H1 (cell line): ENCODE data around the gene FAM120B. TPM values are rescaled to one million over a fixed set of nuclear protein-coding genes. Genes with fewer than 3 reads are reported as not detected.
A peak's percentile ranks its signal among the peaks of the same experiment; 100 is the strongest.

Source experiments
- CTCF ChIA-PET: fragments of 300-600 bp; sonication (Branson Sonifier 250); formaldehyde crosslinking; loops from one replicate; lab custom pipeline; 2021; ENCODE audit not compliant: partially characterized antibody; lab: Charles Lee
- POLR2A ChIA-PET: fragments of 300-600 bp; sonication (Branson Sonifier 250); formaldehyde crosslinking; loops from one replicate; lab custom pipeline; 2021; ENCODE audit warnings: inconsistent platforms; ENCODE audit not compliant: partially characterized antibody; lab: Charles Lee
- DNase-seq, 2 experiments: peaks; one replicate each; pipeline versions ENCODE4 v3.0.0 to v3.0.0-alpha.2; 2010 to 2022; ENCODE audit warnings: low spot score in 2 of 2, low read depth in 1 of 2, mixed read lengths in 1 of 2
- FAIRE-seq: peaks from 2 replicates; lab custom pipeline; 2011; peaks lifted over from hg19 to GRCh38; lab: Jason Lieb, UNC
- H2AFZ ChIP-seq: 2 replicates; pipeline ENCODE4 v1.8.1; 2012; ENCODE audit warnings: low read length, inconsistent platforms
- H2AK5ac ChIP-seq: 2 replicates; pipeline ENCODE4 v1.6.1; 2013; ENCODE audit warnings: low read depth, low read length
- H2BK120ac ChIP-seq: replicated peaks from 2 replicates; pipeline ENCODE3; 2013; ENCODE audit warnings: low read depth, low read length, inconsistent platforms
- H2BK12ac ChIP-seq: 2 replicates; pipeline ENCODE4 v1.6.1; 2013; ENCODE audit warnings: low read depth, low read length
- H2BK15ac ChIP-seq: 2 replicates; pipeline ENCODE4 v1.6.1; 2013; ENCODE audit warnings: low read length
- H2BK20ac ChIP-seq: 2 replicates; pipeline ENCODE4 v1.6.1; 2013; ENCODE audit warnings: low read length
- H2BK5ac ChIP-seq: 2 replicates; pipeline ENCODE4 v1.6.1; 2013; ENCODE audit warnings: low read depth, low read length
- H3K14ac ChIP-seq: 2 replicates; pipeline ENCODE4 v1.6.1; 2013; ENCODE audit warnings: inconsistent platforms; ENCODE audit not compliant: insufficient read length
- H3K18ac ChIP-seq: 2 replicates; pipeline ENCODE4 v1.6.1; 2013; ENCODE audit warnings: low read length; ENCODE audit errors: extremely low read depth
- H3K23ac ChIP-seq: 2 replicates; pipeline ENCODE4 v1.6.1; 2013; ENCODE audit warnings: inconsistent platforms; ENCODE audit not compliant: insufficient read length
- H3K23me2 ChIP-seq: 2 replicates; pipeline ENCODE4 v1.6.1; 2013; ENCODE audit warnings: low read depth, low read length
- H3K27ac ChIP-seq: 2 replicates; pipeline ENCODE4 v1.6.1; 2011; ENCODE audit warnings: low read depth, low read length, inconsistent platforms
- H3K27me3 ChIP-seq, 4 experiments: replicated peaks in 1 of 4; 1 replicate in 1 of 4; 2 replicates in 3 of 4; pipeline versions ENCODE4 v1.6.1 to v1.8.1; 2011 to 2013; ENCODE audit warnings: low read length in 3 of 4, mild to moderate bottlenecking in 3 of 4, inconsistent platforms in 2 of 4, mixed read lengths in 2 of 4, moderate library complexity in 1 of 4; ENCODE audit not compliant: control insufficient read depth in 3 of 4, insufficient read depth in 3 of 4; ENCODE audit errors: extremely low read depth in 1 of 4
- H3K36me3 ChIP-seq, 4 experiments: 2 replicates each; pipeline versions ENCODE4 v1.6.1 to v1.8.1; 2011 to 2013; ENCODE audit warnings: mild to moderate bottlenecking in 4 of 4, low read length in 3 of 4, moderate library complexity in 2 of 4, control low read depth in 1 of 4, inconsistent platforms in 1 of 4; ENCODE audit not compliant: insufficient read depth in 4 of 4, control insufficient read depth in 2 of 4
- H3K4ac ChIP-seq: replicated peaks from 2 replicates; pipeline ENCODE3; 2013; ENCODE audit warnings: low read length, low read depth, mixed read lengths, inconsistent platforms; ENCODE audit not compliant: insufficient read length
- H3K4me1 ChIP-seq, 4 experiments: replicated peaks in 1 of 4; 1 replicate in 1 of 4; 2 replicates in 3 of 4; pipeline versions ENCODE4 v1.6.1 to v1.8.1; 2011 to 2013; ENCODE audit warnings: low read length in 3 of 4, inconsistent platforms in 2 of 4, mixed read lengths in 1 of 4; ENCODE audit not compliant: insufficient read depth in 4 of 4, control insufficient read depth in 3 of 4
- H3K4me2 ChIP-seq, 2 experiments: 2 replicates each; pipeline versions ENCODE4 v1.6.1 to v1.8.1; 2011 to 2013; ENCODE audit warnings: low read depth in 2 of 2, low read length in 2 of 2, control low read depth in 1 of 2, inconsistent platforms in 1 of 2, mild to moderate bottlenecking in 1 of 2; ENCODE audit not compliant: insufficient read depth in 1 of 2
- H3K4me3 ChIP-seq, 4 experiments: fragments of 200-600, 300-600 bp in 1 of 4; sonication (generic), shearing (Covaris generic), sonication (Bioruptor Twin) in 1 of 4; 2 replicates each; pipeline versions ENCODE4 v1.5.1 to v1.8.1; 2011 to 2016; ENCODE audit warnings: low read length in 4 of 4, low read depth in 3 of 4, control low read depth in 2 of 4, inconsistent platforms in 2 of 4, mild to moderate bottlenecking in 2 of 4, mixed read lengths in 1 of 4, moderate library complexity in 1 of 4; ENCODE audit not compliant: insufficient read depth in 2 of 4; ENCODE audit errors: extremely low read depth in 1 of 4
- H3K56ac ChIP-seq: replicated peaks from 2 replicates; pipeline ENCODE3; 2013; ENCODE audit warnings: low read depth, mild to moderate bottlenecking, mixed read lengths, low read length, inconsistent platforms; ENCODE audit not compliant: insufficient read length
- H3K79me1 ChIP-seq: 2 replicates; pipeline ENCODE4 v1.6.1; 2013; ENCODE audit warnings: low read depth, low read length, control low read depth
- H3K79me2 ChIP-seq, 2 experiments: 2 replicates each; pipeline versions ENCODE4 v1.6.1 to v1.8.1; 2012 to 2013; ENCODE audit warnings: low read length in 2 of 2, mild to moderate bottlenecking in 2 of 2, inconsistent platforms in 1 of 2; ENCODE audit not compliant: insufficient read depth in 2 of 2, control insufficient read depth in 1 of 2
- H3K9ac ChIP-seq, 4 experiments: replicated peaks in 1 of 4; 1 replicate in 1 of 4; 2 replicates in 3 of 4; pipeline versions ENCODE4 v1.6.1 to v1.8.1; 2011 to 2013; ENCODE audit warnings: low read depth in 3 of 4, low read length in 3 of 4, control low read depth in 2 of 4, mild to moderate bottlenecking in 2 of 4, moderate library complexity in 2 of 4, inconsistent platforms in 1 of 4; ENCODE audit errors: extremely low read depth in 1 of 4
- H3K9me3 ChIP-seq, 2 experiments: 2 replicates each; pipeline versions ENCODE4 v1.6.1 to v1.8.1; 2012 to 2013; ENCODE audit warnings: mild to moderate bottlenecking in 2 of 2, moderate library complexity in 2 of 2, control low read depth in 1 of 2, inconsistent platforms in 1 of 2, low read depth in 1 of 2, low read length in 1 of 2, mixed read lengths in 1 of 2; ENCODE audit not compliant: insufficient read depth in 2 of 2
- H4K20me1 ChIP-seq, 2 experiments: replicated peaks in 1 of 2; 2 replicates each; pipeline versions ENCODE3 to v1.8.1; 2011 to 2013; ENCODE audit warnings: inconsistent platforms in 2 of 2, low read length in 2 of 2, mild to moderate bottlenecking in 1 of 2; ENCODE audit not compliant: insufficient read depth in 2 of 2, control insufficient read depth in 1 of 2
- H4K5ac ChIP-seq: 2 replicates; pipeline ENCODE4 v1.6.1; 2013; ENCODE audit warnings: low read length, low read depth, mixed read lengths, inconsistent platforms; ENCODE audit not compliant: insufficient read length
- H4K8ac ChIP-seq: 2 replicates; pipeline ENCODE4 v1.8.0; 2013; ENCODE audit warnings: mild to moderate bottlenecking, moderate library complexity, low read length, inconsistent platforms; ENCODE audit not compliant: insufficient read depth; ENCODE audit errors: extremely low read depth
- H4K91ac ChIP-seq: replicated peaks from 2 replicates; pipeline ENCODE3; 2013; ENCODE audit warnings: low read length, mixed read lengths, inconsistent platforms; ENCODE audit not compliant: insufficient read length
- BACH1 ChIP-seq: IDR thresholded peaks from 2 replicates; pipeline ENCODE4 v1.6.1; 2012; ENCODE audit warnings: low read length, improper control_type of control experiment
- FOSL1 ChIP-seq: IDR thresholded peaks from 2 replicates; pipeline ENCODE4 v1.6.1; 2011; ENCODE audit warnings: mild to moderate bottlenecking, low read depth, low read length, moderate library complexity; ENCODE audit not compliant: insufficient read depth
- GABPA ChIP-seq: IDR thresholded peaks from 2 replicates; pipeline ENCODE4 v1.6.1; 2011; ENCODE audit warnings: mild to moderate bottlenecking, low read length, moderate library complexity, borderline replicate concordance; ENCODE audit not compliant: insufficient read depth
- KDM4A ChIP-seq: IDR thresholded peaks from one replicate; pipeline ENCODE4 v1.7.1; 2012; ENCODE audit warnings: low read depth, mild to moderate bottlenecking, moderate library complexity, low read length, inconsistent platforms; ENCODE audit not compliant: severe bottlenecking
- RBBP5 ChIP-seq: IDR thresholded peaks from 2 replicates; pipeline ENCODE4 v1.7.1; 2012; ENCODE audit warnings: low read depth, mild to moderate bottlenecking, inconsistent platforms, low read length, moderate library complexity, borderline replicate concordance
- RNF2 ChIP-seq: fragments of 200-900, 300-1000 bp; sonication (generic); IDR thresholded peaks from 2 replicates; pipeline ENCODE4 v1.7.1; 2016; ENCODE audit warnings: borderline replicate concordance, low read depth, mild to moderate bottlenecking, antibody characterized with exemption, low read length; ENCODE audit not compliant: poor library complexity, severe bottlenecking; ENCODE audit errors: missing control alignments
- WGBS, 2 experiments: shearing (Covaris generic) in 1 of 2; methylation state at CpG; one replicate each; pipeline versions ENCODE4 v1.1.6 to v1.1.7; 2013 to 2015; ENCODE audit warnings: low lambda C conversion rate in 2 of 2, mixed read lengths in 2 of 2, inconsistent platforms in 1 of 2, low coverage in 1 of 2, missing lambda C conversion rate in 1 of 2; ENCODE audit not compliant: insufficient replicate concordance in 2 of 2, insufficient coverage in 1 of 2, insufficient read length in 1 of 2; ENCODE audit errors: extremely low coverage in 1 of 2, missing lambda C conversion rate in 1 of 2; 5-methylcytosine and 5-hydroxymethylcytosine counted together
- polyA plus RNA-seq, 7 experiments: library from polyadenylated mRNA; depleted of rRNA in 3 of 7; stranded (reverse) in 5 of 7; unstranded in 2 of 7; fragments of >200 nt in 5 of 7; fragments of 200-250 nt in 2 of 7; gene quantifications; 1 replicate in 5 of 7; 2 replicates in 1 of 7; 4 replicates in 1 of 7; pipeline versions ENCODE4 v1.2.1 to v1.2.3, GENCODE V29; 2011 to 2013; ENCODE audit warnings: missing spikeins in 2 of 7, mixed read lengths in 2 of 7
- total RNA-seq: library from RNA; stranded (reverse); fragmentation: NEBNext Ultra II Directional; extraction: Animal tissue kit (Norgen Biotek cat#: 25700); gene quantifications from 2 replicates; pipeline ENCODE4 v1.2.1, GENCODE V29; 2021
- TF ChIP-seq, protein P1 (sequence below): IDR thresholded peaks from 2 replicates; pipeline ENCODE4 v1.6.1; 2012; ENCODE audit warnings: low read length, inconsistent platforms

The FAM120B gene
- total and polyA plus RNA-seq, 2 of the 8 experiments (the other 6 are each of a cell fraction or from before 2014, with no cell fraction given): 5.1 to 12.5 TPM

DNA sequence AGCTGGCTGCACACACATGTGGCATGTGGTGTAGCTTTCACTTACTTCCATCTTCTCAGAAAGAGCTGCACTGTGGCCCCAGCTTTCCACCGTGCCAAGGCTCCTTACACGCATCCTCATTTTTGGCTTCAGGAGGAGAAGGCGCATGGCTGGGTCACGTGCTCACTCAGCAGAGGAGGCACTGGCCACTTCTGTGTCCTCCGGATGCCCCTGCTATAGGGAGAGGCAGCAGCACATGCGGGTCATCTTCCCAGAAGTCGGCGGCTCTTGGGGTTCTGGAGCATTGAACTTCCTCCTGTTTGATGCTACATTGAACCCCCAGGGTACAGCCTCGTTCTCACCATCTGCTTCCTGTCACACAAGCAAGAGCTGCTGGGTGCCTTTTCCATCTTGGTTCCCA is 111.3 kb downstream of the FAM120B start:
- POLR2A ChIA-PET: no interaction called here
- no peaks in the 10 kb centered on the region for H3K79me2 ChIP-seq

More for the DNA sequence above, 111.3 kb downstream of the FAM120B start:
- FAIRE-seq: no peak
- Histone ChIP-seq H3K27me3 (no peaks in the 10 kb centered on the region), H3K18ac (no peak overlapping the region), H3K14ac (no peak overlapping the region), H2AFZ (no peak overlapping the region), H2BK12ac (no peak overlapping the region), H3K27ac (no peak overlapping the region), H3K4me3 (no peak overlapping the region), H3K9ac (no peak overlapping the region), H3K23ac (no peak overlapping the region), H3K4me2 (no peak overlapping the region), H2BK20ac (no peak overlapping the region), H3K36me3 (no peaks in the 10 kb centered on the region), H4K20me1 (no peaks in the 10 kb centered on the region), H3K79me1 (no peaks in the 10 kb centered on the region), H3K9me3 (no peaks in the 10 kb centered on the region), H4K8ac (no peak overlapping the region; the same call in 1 of the 2 replicates), H2BK5ac (no peak overlapping the region), H3K4ac (peak overlapping the region; percentile 50), H2BK120ac (no peak overlapping the region), H2AK5ac (no peak overlapping the region), H3K23me2 (no peaks in the 10 kb centered on the region), H4K5ac (no peak overlapping the region), H3K56ac (no peak overlapping the region), H4K91ac (no peak overlapping the region), H3K4me1 (no peaks in the 10 kb centered on the region), H2BK15ac (no peak overlapping the region)
- TF ChIP-seq RBBP5: no peak
- TF ChIP-seq GABPA: no peak
- TF ChIP-seq FOSL1: no peak
- TF ChIP-seq KDM4A: no peak
- TF ChIP-seq BACH1: no peak
- no peak for TF ChIP-seq RNF2
- TF ChIP-seq, protein P1, sequence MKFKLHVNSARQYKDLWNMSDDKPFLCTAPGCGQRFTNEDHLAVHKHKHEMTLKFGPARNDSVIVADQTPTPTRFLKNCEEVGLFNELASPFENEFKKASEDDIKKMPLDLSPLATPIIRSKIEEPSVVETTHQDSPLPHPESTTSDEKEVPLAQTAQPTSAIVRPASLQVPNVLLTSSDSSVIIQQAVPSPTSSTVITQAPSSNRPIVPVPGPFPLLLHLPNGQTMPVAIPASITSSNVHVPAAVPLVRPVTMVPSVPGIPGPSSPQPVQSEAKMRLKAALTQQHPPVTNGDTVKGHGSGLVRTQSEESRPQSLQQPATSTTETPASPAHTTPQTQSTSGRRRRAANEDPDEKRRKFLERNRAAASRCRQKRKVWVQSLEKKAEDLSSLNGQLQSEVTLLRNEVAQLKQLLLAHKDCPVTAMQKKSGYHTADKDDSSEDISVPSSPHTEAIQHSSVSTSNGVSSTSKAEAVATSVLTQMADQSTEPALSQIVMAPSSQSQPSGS: no peak
- DNase-seq: no peak
- CTCF ChIA-PET: interaction anchor here (1.2 to 1.7 kb wide), 3 partner anchors 14 to 26 kb away, joined by 3 to 4 read pairs (median 3); no protein-coding TSS in a partner anchor
- whole genome bisulfite sequencing, 2 experiments: 94% methylated on average over 9 of the region's 9 CpGs; no CpG with 5 or more reads in 1 of the 2 experiments
